H1 (cell line): ENCODE data around the gene KIF25. TPM values are rescaled to one million over a fixed set of nuclear protein-coding genes. Genes with fewer than 3 reads are reported as not detected.

Source experiments
- CTCF ChIA-PET: fragments of 300-600 bp; sonication (Branson Sonifier 250); formaldehyde crosslinking; loops from one replicate; lab custom pipeline; 2021; ENCODE audit not compliant: partially characterized antibody; lab: Charles Lee
- POLR2A ChIA-PET: fragments of 300-600 bp; sonication (Branson Sonifier 250); formaldehyde crosslinking; loops from one replicate; lab custom pipeline; 2021; ENCODE audit warnings: inconsistent platforms; ENCODE audit not compliant: partially characterized antibody; lab: Charles Lee
- DNase-seq, 2 experiments: peaks; one replicate each; pipeline versions ENCODE4 v3.0.0 to v3.0.0-alpha.2; 2010 to 2022; ENCODE audit warnings: low spot score in 2 of 2, low read depth in 1 of 2, mixed read lengths in 1 of 2
- FAIRE-seq: peaks from 2 replicates; lab custom pipeline; 2011; peaks lifted over from hg19 to GRCh38; lab: Jason Lieb, UNC
- H2AFZ ChIP-seq: 2 replicates; pipeline ENCODE4 v1.8.1; 2012; ENCODE audit warnings: low read length, inconsistent platforms
- H2AK5ac ChIP-seq: 2 replicates; pipeline ENCODE4 v1.6.1; 2013; ENCODE audit warnings: low read depth, low read length
- H2BK120ac ChIP-seq: replicated peaks from 2 replicates; pipeline ENCODE3; 2013; ENCODE audit warnings: low read depth, low read length, inconsistent platforms
- H2BK12ac ChIP-seq: 2 replicates; pipeline ENCODE4 v1.6.1; 2013; ENCODE audit warnings: low read depth, low read length
- H2BK15ac ChIP-seq: 2 replicates; pipeline ENCODE4 v1.6.1; 2013; ENCODE audit warnings: low read length
- H2BK20ac ChIP-seq: 2 replicates; pipeline ENCODE4 v1.6.1; 2013; ENCODE audit warnings: low read length
- H2BK5ac ChIP-seq: 2 replicates; pipeline ENCODE4 v1.6.1; 2013; ENCODE audit warnings: low read depth, low read length
- H3K14ac ChIP-seq: 2 replicates; pipeline ENCODE4 v1.6.1; 2013; ENCODE audit warnings: inconsistent platforms; ENCODE audit not compliant: insufficient read length
- H3K18ac ChIP-seq: 2 replicates; pipeline ENCODE4 v1.6.1; 2013; ENCODE audit warnings: low read length; ENCODE audit errors: extremely low read depth
- H3K23ac ChIP-seq: 2 replicates; pipeline ENCODE4 v1.6.1; 2013; ENCODE audit warnings: inconsistent platforms; ENCODE audit not compliant: insufficient read length
- H3K23me2 ChIP-seq: 2 replicates; pipeline ENCODE4 v1.6.1; 2013; ENCODE audit warnings: low read depth, low read length
- H3K27ac ChIP-seq: 2 replicates; pipeline ENCODE4 v1.6.1; 2011; ENCODE audit warnings: low read depth, low read length, inconsistent platforms
- H3K27me3 ChIP-seq, 4 experiments: replicated peaks in 1 of 4; 1 replicate in 1 of 4; 2 replicates in 3 of 4; pipeline versions ENCODE4 v1.6.1 to v1.8.1; 2011 to 2013; ENCODE audit warnings: low read length in 3 of 4, mild to moderate bottlenecking in 3 of 4, inconsistent platforms in 2 of 4, mixed read lengths in 2 of 4, moderate library complexity in 1 of 4; ENCODE audit not compliant: control insufficient read depth in 3 of 4, insufficient read depth in 3 of 4; ENCODE audit errors: extremely low read depth in 1 of 4
- H3K36me3 ChIP-seq, 4 experiments: 2 replicates each; pipeline versions ENCODE4 v1.6.1 to v1.8.1; 2011 to 2013; ENCODE audit warnings: mild to moderate bottlenecking in 4 of 4, low read length in 3 of 4, moderate library complexity in 2 of 4, control low read depth in 1 of 4, inconsistent platforms in 1 of 4; ENCODE audit not compliant: insufficient read depth in 4 of 4, control insufficient read depth in 2 of 4
- H3K4ac ChIP-seq: replicated peaks from 2 replicates; pipeline ENCODE3; 2013; ENCODE audit warnings: low read length, low read depth, mixed read lengths, inconsistent platforms; ENCODE audit not compliant: insufficient read length
- H3K4me1 ChIP-seq, 4 experiments: replicated peaks in 1 of 4; 1 replicate in 1 of 4; 2 replicates in 3 of 4; pipeline versions ENCODE4 v1.6.1 to v1.8.1; 2011 to 2013; ENCODE audit warnings: low read length in 3 of 4, inconsistent platforms in 2 of 4, mixed read lengths in 1 of 4; ENCODE audit not compliant: insufficient read depth in 4 of 4, control insufficient read depth in 3 of 4
- H3K4me2 ChIP-seq, 2 experiments: 2 replicates each; pipeline versions ENCODE4 v1.6.1 to v1.8.1; 2011 to 2013; ENCODE audit warnings: low read depth in 2 of 2, low read length in 2 of 2, control low read depth in 1 of 2, inconsistent platforms in 1 of 2, mild to moderate bottlenecking in 1 of 2; ENCODE audit not compliant: insufficient read depth in 1 of 2
- H3K4me3 ChIP-seq, 4 experiments: fragments of 200-600, 300-600 bp in 1 of 4; sonication (generic), shearing (Covaris generic), sonication (Bioruptor Twin) in 1 of 4; 2 replicates each; pipeline versions ENCODE4 v1.5.1 to v1.8.1; 2011 to 2016; ENCODE audit warnings: low read length in 4 of 4, low read depth in 3 of 4, control low read depth in 2 of 4, inconsistent platforms in 2 of 4, mild to moderate bottlenecking in 2 of 4, mixed read lengths in 1 of 4, moderate library complexity in 1 of 4; ENCODE audit not compliant: insufficient read depth in 2 of 4; ENCODE audit errors: extremely low read depth in 1 of 4
- H3K56ac ChIP-seq: replicated peaks from 2 replicates; pipeline ENCODE3; 2013; ENCODE audit warnings: low read depth, mild to moderate bottlenecking, mixed read lengths, low read length, inconsistent platforms; ENCODE audit not compliant: insufficient read length
- H3K79me1 ChIP-seq: 2 replicates; pipeline ENCODE4 v1.6.1; 2013; ENCODE audit warnings: low read depth, low read length, control low read depth
- H3K79me2 ChIP-seq, 2 experiments: 2 replicates each; pipeline versions ENCODE4 v1.6.1 to v1.8.1; 2012 to 2013; ENCODE audit warnings: low read length in 2 of 2, mild to moderate bottlenecking in 2 of 2, inconsistent platforms in 1 of 2; ENCODE audit not compliant: insufficient read depth in 2 of 2, control insufficient read depth in 1 of 2
- H3K9ac ChIP-seq, 4 experiments: replicated peaks in 1 of 4; 1 replicate in 1 of 4; 2 replicates in 3 of 4; pipeline versions ENCODE4 v1.6.1 to v1.8.1; 2011 to 2013; ENCODE audit warnings: low read depth in 3 of 4, low read length in 3 of 4, control low read depth in 2 of 4, mild to moderate bottlenecking in 2 of 4, moderate library complexity in 2 of 4, inconsistent platforms in 1 of 4; ENCODE audit errors: extremely low read depth in 1 of 4
- H3K9me3 ChIP-seq, 2 experiments: 2 replicates each; pipeline versions ENCODE4 v1.6.1 to v1.8.1; 2012 to 2013; ENCODE audit warnings: mild to moderate bottlenecking in 2 of 2, moderate library complexity in 2 of 2, control low read depth in 1 of 2, inconsistent platforms in 1 of 2, low read depth in 1 of 2, low read length in 1 of 2, mixed read lengths in 1 of 2; ENCODE audit not compliant: insufficient read depth in 2 of 2
- H4K20me1 ChIP-seq, 2 experiments: replicated peaks in 1 of 2; 2 replicates each; pipeline versions ENCODE3 to v1.8.1; 2011 to 2013; ENCODE audit warnings: inconsistent platforms in 2 of 2, low read length in 2 of 2, mild to moderate bottlenecking in 1 of 2; ENCODE audit not compliant: insufficient read depth in 2 of 2, control insufficient read depth in 1 of 2
- H4K5ac ChIP-seq: 2 replicates; pipeline ENCODE4 v1.6.1; 2013; ENCODE audit warnings: low read length, low read depth, mixed read lengths, inconsistent platforms; ENCODE audit not compliant: insufficient read length
- H4K8ac ChIP-seq: 2 replicates; pipeline ENCODE4 v1.8.0; 2013; ENCODE audit warnings: mild to moderate bottlenecking, moderate library complexity, low read length, inconsistent platforms; ENCODE audit not compliant: insufficient read depth; ENCODE audit errors: extremely low read depth
- H4K91ac ChIP-seq: replicated peaks from 2 replicates; pipeline ENCODE3; 2013; ENCODE audit warnings: low read length, mixed read lengths, inconsistent platforms; ENCODE audit not compliant: insufficient read length
- POU5F1 ChIP-seq: IDR thresholded peaks from 2 replicates; pipeline ENCODE4 v1.6.1; 2011; ENCODE audit warnings: low read depth, mild to moderate bottlenecking, low read length, moderate library complexity
- RAD21 ChIP-seq, 2 experiments: IDR thresholded peaks in 1 of 2; conservative IDR thresholded peaks in 1 of 2; 2 replicates each; pipeline ENCODE4 v1.6.1; 2011; ENCODE audit warnings: low read depth in 2 of 2, low read length in 2 of 2, improper control_type of control experiment in 1 of 2, inconsistent platforms in 1 of 2, mild to moderate bottlenecking in 1 of 2, moderate library complexity in 1 of 2
- RNF2 ChIP-seq: fragments of 200-900, 300-1000 bp; sonication (generic); IDR thresholded peaks from 2 replicates; pipeline ENCODE4 v1.7.1; 2016; ENCODE audit warnings: borderline replicate concordance, low read depth, mild to moderate bottlenecking, antibody characterized with exemption, low read length; ENCODE audit not compliant: poor library complexity, severe bottlenecking; ENCODE audit errors: missing control alignments
- SIRT6 ChIP-seq: IDR thresholded peaks from one replicate; pipeline ENCODE4 v1.7.1; 2012; ENCODE audit warnings: low read length, inconsistent platforms
- SP4 ChIP-seq: IDR thresholded peaks from 2 replicates; pipeline ENCODE4 v1.6.1; 2012; ENCODE audit warnings: low read length, inconsistent platforms
- ZNF274 ChIP-seq: IDR thresholded peaks from 2 replicates; pipeline ENCODE4 v1.7.0; 2012; ENCODE audit warnings: low read length, borderline replicate concordance; ENCODE audit errors: extremely low read depth
- WGBS, 2 experiments: shearing (Covaris generic) in 1 of 2; methylation state at CpG; one replicate each; pipeline versions ENCODE4 v1.1.6 to v1.1.7; 2013 to 2015; ENCODE audit warnings: low lambda C conversion rate in 2 of 2, mixed read lengths in 2 of 2, inconsistent platforms in 1 of 2, low coverage in 1 of 2, missing lambda C conversion rate in 1 of 2; ENCODE audit not compliant: insufficient replicate concordance in 2 of 2, insufficient coverage in 1 of 2, insufficient read length in 1 of 2; ENCODE audit errors: extremely low coverage in 1 of 2, missing lambda C conversion rate in 1 of 2; 5-methylcytosine and 5-hydroxymethylcytosine counted together
- polyA plus RNA-seq, 7 experiments: library from polyadenylated mRNA; depleted of rRNA in 3 of 7; stranded (reverse) in 5 of 7; unstranded in 2 of 7; fragments of >200 nt in 5 of 7; fragments of 200-250 nt in 2 of 7; gene quantifications; 1 replicate in 5 of 7; 2 replicates in 1 of 7; 4 replicates in 1 of 7; pipeline versions ENCODE4 v1.2.1 to v1.2.3, GENCODE V29; 2011 to 2013; ENCODE audit warnings: missing spikeins in 2 of 7, mixed read lengths in 2 of 7
- total RNA-seq: library from RNA; stranded (reverse); fragmentation: NEBNext Ultra II Directional; extraction: Animal tissue kit (Norgen Biotek cat#: 25700); gene quantifications from 2 replicates; pipeline ENCODE4 v1.2.1, GENCODE V29; 2021

KIF25 gene
- total and polyA plus RNA-seq, 2 of the 8 experiments (the other 6 are each of a cell fraction or from before 2014, with no cell fraction given), result 1.5 to 2.0 TPM

GRCh38 chr6:167995731-167996151 is 1.7 kb upstream of the KIF25 start:
- Histone ChIP-seq H2BK20ac (peak overlapping the region; percentile 96), H2BK15ac (0 out of 2 replicates have a peak overlapping the region, but pooled peaks have one; percentile 98), H4K8ac (no peak overlapping the region), H2BK12ac (peak overlapping the region; percentile 87; the same call in 1 of the 2 replicates), H3K23me2 (no peaks in the 10 kb centered on the region), H3K4me1 (peaks cover 0 to 13% (median 3%) of the 10 kb centered on the region in 4 experiments; a peak in 6 of 7 replicates), H3K23ac (no peak overlapping the region), H3K4me2 (no peak overlapping the region), H3K9ac (no peak overlapping the region), H3K9me3 (no peaks in the 10 kb centered on the region; a peak in 1 of 4 replicates), H4K20me1 (no peaks in the 10 kb centered on the region), H3K27me3 (no peaks in the 10 kb centered on the region), H2BK120ac (no peak overlapping the region), H3K18ac (peak overlapping the region; percentile 38; the same call in 1 of the 2 replicates), H2AK5ac (0 out of 2 replicates have a peak overlapping the region, but pooled peaks have one; percentile 76), H3K56ac (no peak overlapping the region), H3K27ac (no peak overlapping the region), H3K79me1 (no peaks in the 10 kb centered on the region), H4K91ac (peak overlapping the region; percentile 90), H3K36me3 (no peaks in the 10 kb centered on the region), H4K5ac (no peak overlapping the region), H3K14ac (no peak overlapping the region), H2BK5ac (peak overlapping the region; percentile 60; the same call in 1 of the 2 replicates), H3K4ac (peak overlapping the region; percentile 40), H3K79me2 (no peaks in the 10 kb centered on the region), H2AFZ (no peak overlapping the region), H3K4me3 (no peak overlapping the region)
- no peak for FAIRE-seq
- TF ChIP-seq POU5F1, result no peak
- no peak for TF ChIP-seq RAD21 (IDR thresholded peaks at IDR 0.05 in 1 of 2, conservative IDR thresholded peaks at IDR 0.05 in 1 of 2; ENCODE audit: low read depth in 2 of 2, low read length in 2 of 2)
- TF ChIP-seq SP4, result no peak
- no peak for TF ChIP-seq RNF2
- no peak for TF ChIP-seq SIRT6
- no peak for TF ChIP-seq ZNF274
- CTCF ChIA-PET, result interaction anchor here (0.6 to 2.6 kb wide), 14 partner anchors 11 to 926 kb away, joined by 3 to 11 read pairs (median 4); no protein-coding TSS in a partner anchor
- DNase-seq, result peak in 1 of 2 experiments; percentile 46
- WGBS, 2 experiments, result 96% methylated on average over 22 of the region's 22 CpGs; no CpG with 5 or more reads in 1 of the 2 experiments
- POLR2A ChIA-PET, result no interaction called here
